ENCODE data around the gene ZCCHC14.

ZCCHC14 gene

DNA sequence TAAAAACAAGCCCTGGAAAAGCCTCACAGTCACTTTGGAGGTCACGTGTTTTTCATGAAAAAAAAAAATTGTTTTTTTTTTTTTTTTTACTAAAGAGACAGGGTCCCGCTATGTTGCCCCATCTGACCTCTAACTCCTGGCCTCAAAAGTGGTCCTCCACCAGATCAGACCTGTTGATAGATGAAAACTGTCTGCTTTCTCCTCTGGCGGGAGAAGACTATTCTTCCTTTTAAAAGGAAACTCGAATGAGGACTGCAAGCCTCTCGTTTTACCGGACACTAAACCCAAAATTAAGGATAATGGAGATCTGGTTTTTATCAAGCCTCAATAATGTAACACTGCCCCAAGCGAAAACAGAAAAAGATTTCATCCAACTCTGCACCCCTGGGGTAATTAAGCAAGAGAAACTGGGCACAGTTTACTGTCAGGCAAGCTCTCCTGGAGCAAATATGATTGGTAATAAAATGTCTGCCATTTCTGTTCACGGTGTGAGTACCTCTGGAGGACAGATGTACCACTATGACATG lies 25.8 kb downstream of the ZCCHC14 start:
- Histone ChIP-seq H3K9me3 (ENCODE audit: control insufficient read depth, low read length) (no peaks in the 10 kb centered on the region), H2BK5ac (ENCODE audit: low read depth, low read length, poor library complexity, severe bottlenecking) (no peak overlapping the region), H3K27me3 (ENCODE audit: control insufficient read depth in 1 of 2, insufficient read depth in 1 of 2, low read length in 2 of 2) (no peaks in the 10 kb centered on the region), H2BK120ac (ENCODE audit: low read depth, low read length) (peak overlapping the region; percentile 92), H3K23ac (ENCODE audit: low read length in 2 of 2) (no peak overlapping the region), H3K36me3 (ENCODE audit: control insufficient read depth in 1 of 2, insufficient read depth in 2 of 2, low read depth in 1 of 2, low read length in 2 of 2) (peaks cover under 1 to 5% of the 10 kb centered on the region in 2 experiments), H3K4me3 (ENCODE audit: insufficient read depth in 1 of 2, low read depth in 1 of 2, low read length in 2 of 2) (peak overlapping the region in 1 of 2 experiments; percentile 70), H3K4ac (ENCODE audit: low read depth in 1 of 2, low read length in 2 of 2) (peak overlapping the region in 1 of 2 experiments; percentile 66), H3K4me1 (ENCODE audit: control insufficient read depth, insufficient read depth, low read depth, low read length) (peaks cover 40% of the 10 kb centered on the region), H3K79me1 (replicated peaks; ENCODE audit: low read length, poor library complexity, severe bottlenecking) (peaks cover 23% of the 10 kb centered on the region), H3K27ac (ENCODE audit: low read length, poor library complexity, severe bottlenecking) (no peak overlapping the region), H2BK12ac (ENCODE audit: low read length in 2 of 2) (peak overlapping the region in 1 of 2 experiments; percentile 88), H3K4me2 (ENCODE audit: low read length, poor library complexity, severe bottlenecking) (no peak overlapping the region), H4K8ac (ENCODE audit: low read length) (peak overlapping the region; percentile 85), H3K18ac (ENCODE audit: low read depth in 1 of 2, low read length in 2 of 2) (peak overlapping the region; percentile 40), H2AFZ (ENCODE audit: low read depth, low read length) (no peak overlapping the region), H3K9ac (ENCODE audit: low read length) (peak overlapping the region; percentile 94), H3K14ac (ENCODE audit: low read length in 2 of 2) (no peak overlapping the region), H2AK5ac (ENCODE audit: low read length, severe bottlenecking) (peak overlapping the region; percentile 81), H2BK15ac (ENCODE audit: low read depth, poor library complexity, severe bottlenecking) (no peak overlapping the region), H4K91ac (ENCODE audit: low read length) (no peak overlapping the region)
- no peak for DNase-seq
- 88% methylated on average over 4 of the region's 8 CpGs for WGBS

DNA sequence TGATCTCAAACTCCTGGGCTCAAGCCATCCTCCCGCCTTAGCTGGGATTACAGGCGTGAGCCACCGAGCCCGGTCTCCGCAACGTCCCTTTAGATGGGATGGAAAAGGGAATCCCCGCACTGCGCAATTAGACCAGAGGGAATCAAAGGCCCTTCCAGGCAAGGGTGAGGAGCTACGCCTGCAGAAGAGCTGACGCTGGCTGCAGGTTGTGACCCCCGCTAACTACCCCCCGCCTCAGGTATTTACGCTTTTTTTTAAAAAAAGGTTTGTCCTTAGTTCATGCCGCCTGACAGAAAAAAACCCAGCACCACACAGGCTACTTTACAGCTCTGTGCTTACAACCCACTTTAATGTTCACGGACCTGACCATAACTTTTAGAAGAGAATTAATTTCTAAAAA lies 26.9 kb downstream of the ZCCHC14 start:
- Histone ChIP-seq H2BK12ac (ENCODE audit: low read length in 2 of 2) (peak overlapping the region; percentile 88 to 95), H2AK5ac (ENCODE audit: low read length, severe bottlenecking) (no peak overlapping the region), H3K23ac (ENCODE audit: low read length in 2 of 2) (no peak overlapping the region), H3K4me2 (ENCODE audit: low read length, poor library complexity, severe bottlenecking) (no peak overlapping the region), H4K8ac (ENCODE audit: low read length) (peak overlapping the region; percentile 4), H2BK5ac (ENCODE audit: low read depth, low read length, poor library complexity, severe bottlenecking) (no peak overlapping the region), H2AFZ (ENCODE audit: low read depth, low read length) (no peak overlapping the region), H3K18ac (ENCODE audit: low read depth in 1 of 2, low read length in 2 of 2) (peak overlapping the region; percentile 98 to 99), H3K14ac (ENCODE audit: low read length in 2 of 2) (peak overlapping the region in 1 of 2 experiments; percentile 79), H2BK120ac (ENCODE audit: low read depth, low read length) (peak overlapping the region; percentile 93), H3K4ac (ENCODE audit: low read depth in 1 of 2, low read length in 2 of 2) (peak overlapping the region in 1 of 2 experiments; percentile 100), H3K9ac (ENCODE audit: low read length) (peak overlapping the region; percentile 94), H3K27me3 (ENCODE audit: control insufficient read depth in 1 of 2, insufficient read depth in 1 of 2, low read length in 2 of 2) (no peaks in the 10 kb centered on the region), H3K27ac (ENCODE audit: low read length, poor library complexity, severe bottlenecking) (peak overlapping the region; percentile 72), H2BK15ac (ENCODE audit: low read depth, poor library complexity, severe bottlenecking) (peak overlapping the region; percentile 82), H3K9me3 (ENCODE audit: control insufficient read depth, low read length) (no peaks in the 10 kb centered on the region), H3K4me1 (ENCODE audit: control insufficient read depth, insufficient read depth, low read depth, low read length) (peaks cover 42% of the 10 kb centered on the region), H3K36me3 (ENCODE audit: control insufficient read depth in 1 of 2, insufficient read depth in 2 of 2, low read depth in 1 of 2, low read length in 2 of 2) (peaks cover 2 to 5% of the 10 kb centered on the region in 2 experiments), H3K79me1 (replicated peaks; ENCODE audit: low read length, poor library complexity, severe bottlenecking) (peaks cover 23% of the 10 kb centered on the region), H4K91ac (ENCODE audit: low read length) (peak overlapping the region; percentile 8), H3K4me3 (ENCODE audit: insufficient read depth in 1 of 2, low read depth in 1 of 2, low read length in 2 of 2) (peak overlapping the region in 1 of 2 experiments; percentile 70)
- WGBS = 90% methylated on average over 15 of the region's 15 CpGs
- DNase-seq = peak; percentile 49

DNA sequence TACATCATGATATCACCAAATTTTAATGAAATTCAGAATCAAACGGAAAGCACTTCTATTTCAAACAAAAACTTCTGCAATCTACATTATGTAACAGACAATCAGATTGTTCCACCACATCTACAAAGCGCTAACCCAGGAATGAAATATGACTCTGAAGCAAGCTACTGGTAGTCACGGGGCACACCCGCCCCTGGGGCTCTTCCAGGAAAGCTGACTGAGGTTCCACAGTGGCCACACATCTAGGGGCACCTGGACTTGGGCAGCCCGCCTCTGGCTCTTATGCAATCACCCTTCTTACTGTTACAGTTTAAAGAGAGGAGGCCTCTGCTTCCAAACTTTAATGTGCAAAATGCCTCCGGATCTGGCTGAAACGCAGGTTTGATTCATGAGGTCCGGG lies 27.5 kb downstream of the ZCCHC14 start:
- Histone ChIP-seq H2BK5ac (ENCODE audit: low read depth, low read length, poor library complexity, severe bottlenecking) (peak overlapping the region; percentile 75), H3K27ac (ENCODE audit: low read length, poor library complexity, severe bottlenecking) (peak overlapping the region; percentile 89), H2BK12ac (ENCODE audit: low read length in 2 of 2) (peak overlapping the region in 1 of 2 experiments; percentile 99), H3K9me3 (ENCODE audit: control insufficient read depth, low read length) (no peaks in the 10 kb centered on the region), H3K79me1 (replicated peaks; ENCODE audit: low read length, poor library complexity, severe bottlenecking) (peaks cover 25% of the 10 kb centered on the region), H3K4ac (ENCODE audit: low read depth in 1 of 2, low read length in 2 of 2) (peak overlapping the region; percentile 99 to 100), H3K4me2 (ENCODE audit: low read length, poor library complexity, severe bottlenecking) (peak overlapping the region; percentile 3), H2AK5ac (ENCODE audit: low read length, severe bottlenecking) (no peak overlapping the region), H3K4me1 (ENCODE audit: control insufficient read depth, insufficient read depth, low read depth, low read length) (peaks cover 45% of the 10 kb centered on the region), H3K4me3 (ENCODE audit: insufficient read depth in 1 of 2, low read depth in 1 of 2, low read length in 2 of 2) (peak overlapping the region in 1 of 2 experiments; percentile 70), H3K23ac (ENCODE audit: low read length in 2 of 2) (no peak overlapping the region), H3K9ac (ENCODE audit: low read length) (peak overlapping the region; percentile 94), H4K91ac (ENCODE audit: low read length) (peak overlapping the region; percentile 99), H4K8ac (ENCODE audit: low read length) (peak overlapping the region; percentile 75), H2BK15ac (ENCODE audit: low read depth, poor library complexity, severe bottlenecking) (no peak overlapping the region), H3K36me3 (ENCODE audit: control insufficient read depth in 1 of 2, insufficient read depth in 2 of 2, low read depth in 1 of 2, low read length in 2 of 2) (peaks cover 3 to 5% of the 10 kb centered on the region in 2 experiments), H3K27me3 (ENCODE audit: control insufficient read depth in 1 of 2, insufficient read depth in 1 of 2, low read length in 2 of 2) (no peaks in the 10 kb centered on the region), H3K14ac (ENCODE audit: low read length in 2 of 2) (no peak overlapping the region), H2BK120ac (ENCODE audit: low read depth, low read length) (peak overlapping the region; percentile 93), H2AFZ (ENCODE audit: low read depth, low read length) (no peak overlapping the region), H3K18ac (ENCODE audit: low read depth in 1 of 2, low read length in 2 of 2) (peak overlapping the region; percentile 94 to 99)
- WGBS = 45% methylated on average over 8 of the region's 8 CpGs
- DNase-seq = peak; percentile 92

DNA sequence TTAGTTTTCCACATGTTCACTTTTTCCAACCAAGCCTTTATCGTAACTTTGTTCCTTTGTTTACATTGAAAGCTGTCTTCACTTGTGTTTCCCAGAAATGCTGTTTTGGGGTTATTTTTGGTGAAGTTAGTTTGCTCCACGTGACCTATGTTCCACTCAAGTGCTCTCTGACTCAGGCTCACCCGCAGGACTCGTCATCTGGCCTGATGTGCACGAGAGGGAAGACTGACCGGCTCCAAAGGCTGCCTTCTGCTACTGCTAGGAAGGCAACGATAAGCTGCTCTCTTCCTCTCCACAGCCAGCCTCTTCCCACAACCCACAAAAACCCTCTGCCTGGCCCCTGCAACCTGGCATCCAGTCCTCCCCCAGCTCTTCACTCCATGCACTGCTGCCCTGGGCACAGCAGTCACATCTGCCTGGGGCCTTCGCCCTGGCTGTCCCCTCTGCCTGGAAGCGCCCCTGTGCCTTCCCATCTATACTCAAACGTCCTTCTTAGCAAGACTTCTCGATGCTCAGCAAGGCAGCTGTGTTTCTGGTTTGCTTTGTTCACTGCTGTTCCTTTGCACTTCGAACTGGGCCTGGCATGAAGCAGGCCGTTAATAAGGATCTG lies 28.0 kb downstream of the ZCCHC14 start:
- peak overlapping the region; percentile 99 for H4K8ac ChIP-seq (ENCODE audit: low read length)
- no peak overlapping the region for H2BK15ac ChIP-seq (ENCODE audit: low read depth, poor library complexity, severe bottlenecking)
- no peak overlapping the region for H3K23ac ChIP-seq (ENCODE audit: low read length in 2 of 2)
- peak overlapping the region; percentile 94 for H3K9ac ChIP-seq (ENCODE audit: low read length)
- H3K36me3 ChIP-seq (ENCODE audit: control insufficient read depth in 1 of 2, insufficient read depth in 2 of 2, low read depth in 1 of 2, low read length in 2 of 2) = peaks cover 3 to 8% of the 10 kb centered on the region in 2 experiments
- peak overlapping the region in 1 of 2 experiments; percentile 70 for H3K4me3 ChIP-seq (ENCODE audit: insufficient read depth in 1 of 2, low read depth in 1 of 2, low read length in 2 of 2)
- H3K9me3 ChIP-seq (ENCODE audit: control insufficient read depth, low read length) = no peaks in the 10 kb centered on the region
- peak overlapping the region; percentile 96 to 99 for H2BK12ac ChIP-seq (ENCODE audit: low read length in 2 of 2)
- peak overlapping the region; percentile 99 for H4K91ac ChIP-seq (ENCODE audit: low read length)
- DNase-seq = peak; percentile 100
- peak overlapping the region; percentile 27 for H3K4me2 ChIP-seq (ENCODE audit: low read length, poor library complexity, severe bottlenecking)
- peak overlapping the region; percentile 94 to 99 for H3K18ac ChIP-seq (ENCODE audit: low read depth in 1 of 2, low read length in 2 of 2)
- peaks cover 46% of the 10 kb centered on the region for H3K4me1 ChIP-seq (ENCODE audit: control insufficient read depth, insufficient read depth, low read depth, low read length)
- H3K4ac ChIP-seq (ENCODE audit: low read depth in 1 of 2, low read length in 2 of 2) = peak overlapping the region; percentile 96 to 99
- peak overlapping the region in 1 of 2 experiments; percentile 96 for H3K14ac ChIP-seq (ENCODE audit: low read length in 2 of 2)
- H2AFZ ChIP-seq (ENCODE audit: low read depth, low read length) = no peak overlapping the region
- H2BK120ac ChIP-seq (ENCODE audit: low read depth, low read length) = peak overlapping the region; percentile 93
- H3K27ac ChIP-seq (ENCODE audit: low read length, poor library complexity, severe bottlenecking) = peak overlapping the region; percentile 89
- H3K27me3 ChIP-seq (ENCODE audit: control insufficient read depth in 1 of 2, insufficient read depth in 1 of 2, low read length in 2 of 2) = no peaks in the 10 kb centered on the region
- peak overlapping the region; percentile 21 for H2AK5ac ChIP-seq (ENCODE audit: low read length, severe bottlenecking)
- peak overlapping the region; percentile 75 for H2BK5ac ChIP-seq (ENCODE audit: low read depth, low read length, poor library complexity, severe bottlenecking)
- 24% methylated on average over 13 of the region's 13 CpGs for WGBS
- peaks cover 23% of the 10 kb centered on the region for H3K79me1 ChIP-seq (replicated peaks; ENCODE audit: low read length, poor library complexity, severe bottlenecking)

Measured in mesenchymal stem cell (in vitro differentiated cells and primary cell).